Common myeloid progenitor, CD34-positive (primary cell): ENCODE results near the gene JADE2.

Experiments used
- CTCF ChIA-PET: fragments of 350-600 bp; sonication (Branson Sonifier 250); formaldehyde crosslinking; loops from one replicate; lab custom pipeline; 2021; ENCODE audit warnings: antibody characterized with exemption; lab: Charles Lee
- POLR2A ChIA-PET: fragments of 350-600 bp; sonication (Branson Sonifier 250); formaldehyde crosslinking; loops from one replicate; lab custom pipeline; 2021; ENCODE audit warnings: antibody characterized with exemption; lab: Charles Lee
- DNase-seq, 3 donors: peaks; one replicate each; pipeline versions ENCODE4 v3.0.0 to v3.0.0-alpha.2; 2013
- H3K27ac ChIP-seq, 2 experiments: 1 replicate in 1 of 2; 2 replicates in 1 of 2; pipeline ENCODE4 v1.7.0; 2013; ENCODE audit warnings: inconsistent platforms in 2 of 2, low read length in 2 of 2, mild to moderate bottlenecking in 2 of 2, low read depth in 1 of 2, moderate library complexity in 1 of 2; ENCODE audit not compliant: severe bottlenecking in 2 of 2, insufficient read depth in 1 of 2, poor library complexity in 1 of 2
- H3K27me3 ChIP-seq, 5 experiments: replicated peaks in 2 of 5; 1 replicate in 3 of 5; 2 replicates in 2 of 5; pipeline versions ENCODE4 v1.6.1 to v1.7.0; 2013; ENCODE audit warnings: low read length in 4 of 5, mild to moderate bottlenecking in 2 of 5, moderate library complexity in 2 of 5, inconsistent platforms in 1 of 5; ENCODE audit not compliant: insufficient read depth in 5 of 5, control insufficient read depth in 4 of 5
- H3K36me3 ChIP-seq, 4 experiments: 1 replicate in 2 of 4; 2 replicates in 2 of 4; pipeline versions ENCODE4 v1.6.1 to v1.7.0; 2013; ENCODE audit warnings: low read length in 3 of 4, control low read depth in 1 of 4, mild to moderate bottlenecking in 1 of 4; ENCODE audit not compliant: control insufficient read depth in 4 of 4, insufficient read depth in 4 of 4
- H3K4me1 ChIP-seq, 4 experiments: 1 replicate in 3 of 4; 2 replicates in 1 of 4; pipeline versions ENCODE4 v1.6.1 to v1.7.1; 2013; ENCODE audit warnings: low read length in 3 of 4, mild to moderate bottlenecking in 3 of 4, control low read depth in 1 of 4, inconsistent platforms in 1 of 4, moderate library complexity in 1 of 4; ENCODE audit not compliant: control insufficient read depth in 4 of 4, insufficient read depth in 4 of 4; ENCODE audit errors: control extremely low read depth in 1 of 4
- H3K4me3 ChIP-seq, 7 experiments: 1 replicate in 4 of 7; 2 replicates in 3 of 7; pipeline versions ENCODE4 v1.5.1 to v1.7.0; 2013; ENCODE audit warnings: mild to moderate bottlenecking in 7 of 7, low read length in 6 of 7, moderate library complexity in 6 of 7, inconsistent platforms in 2 of 7, low read depth in 2 of 7, control low read depth in 1 of 7; ENCODE audit not compliant: insufficient read depth in 4 of 7, control insufficient read depth in 1 of 7; ENCODE audit errors: extremely low read depth in 1 of 7
- H3K9me3 ChIP-seq, 5 experiments: 1 replicate in 4 of 5; 2 replicates in 1 of 5; pipeline versions ENCODE4 v1.6.1 to v1.7.1; 2013; ENCODE audit warnings: low read length in 4 of 5, mild to moderate bottlenecking in 2 of 5, inconsistent platforms in 1 of 5, low read depth in 1 of 5, moderate library complexity in 1 of 5; ENCODE audit not compliant: control insufficient read depth in 4 of 5, insufficient read depth in 2 of 5; ENCODE audit errors: control extremely low read depth in 1 of 5
- WGBS: methylation state at CpG from one replicate; pipeline ENCODE4 v1.1.5; 2013; ENCODE audit not compliant: insufficient coverage; 5-methylcytosine and 5-hydroxymethylcytosine counted together

JADE2 gene

GRCh38 chr5:134563962-134564361, 38.5 kb downstream of the JADE2 start:
- POLR2A ChIA-PET, result no interaction called here
- Histone ChIP-seq H3K4me3 (no peak overlapping the region), H3K36me3 (peaks cover 16 to 99% (median 84%) of the 10 kb centered on the region in 4 experiments), H3K27ac (no peak overlapping the region), H3K9me3 (no peaks in the 10 kb centered on the region), H3K4me1 (peaks cover 0 to 2% (median 0%) of the 10 kb centered on the region in 4 experiments), H3K27me3 (no peaks in the 10 kb centered on the region)
- WGBS, result 46% methylated on average over 3 of the region's 5 CpGs
- CTCF ChIA-PET, result interaction anchor here (0.7 to 2.2 kb wide), 3 partner anchors 20 to 33 kb away, joined by 3 to 6 read pairs (median 4); no protein-coding TSS in a partner anchor
- DNase-seq, result no peak

GRCh38 chr5:134564396-134564795, 38.9 kb downstream of the JADE2 start:
- no CpG with 5 or more reads among the region's 4 CpGs for WGBS
- CTCF ChIA-PET, result interaction anchor here (0.7 to 2.2 kb wide), 4 partner anchors 20 to 52 kb away, joined by 3 to 6 read pairs (median 4); no protein-coding TSS in a partner anchor
- Histone ChIP-seq H3K36me3 (peaks cover 16 to 99% (median 86%) of the 10 kb centered on the region in 4 experiments), H3K27me3 (no peaks in the 10 kb centered on the region), H3K9me3 (no peaks in the 10 kb centered on the region), H3K4me3 (no peak overlapping the region), H3K27ac (no peak overlapping the region), H3K4me1 (no peaks in the 10 kb centered on the region)
- POLR2A ChIA-PET, result no interaction called here
- no peak for DNase-seq

GRCh38 chr5:134565791-134566740, 40.6 kb downstream of the JADE2 start:
- 96% methylated on average over 27 of the region's 28 CpGs for WGBS

GRCh38 chr5:134566741-134567221, 41.3 kb downstream of the JADE2 start:
- no peak for DNase-seq
- Histone ChIP-seq H3K27ac (no peak overlapping the region), H3K36me3 (peaks cover 20 to 97% (median 83%) of the 10 kb centered on the region in 4 experiments), H3K9me3 (no peaks in the 10 kb centered on the region), H3K4me3 (no peak overlapping the region), H3K4me1 (no peaks in the 10 kb centered on the region), H3K27me3 (no peaks in the 10 kb centered on the region)
- WGBS, result 97% methylated on average over 13 of the region's 13 CpGs
- CTCF ChIA-PET, result interaction anchor here (0.8 to 2.6 kb wide), 2 partner anchors 10 to 25 kb away, joined by 3 to 13 read pairs; no protein-coding TSS in a partner anchor
- POLR2A ChIA-PET, result no interaction called here

More at GRCh38 chr5:134565791-134566740, 40.6 kb downstream of the JADE2 start:
- ChIA-PET CTCF (interaction anchor here (0.8 to 2.6 kb wide), 7 partner anchors 8 to 38 kb away, joined by 3 to 13 read pairs (median 3); no protein-coding TSS in a partner anchor), POLR2A (interaction anchor here (1.2 kb wide), 1 partner anchor 19 kb away, joined by 5 read pairs; no protein-coding TSS in a partner anchor)
- H3K27ac ChIP-seq, result no peak overlapping the region
- H3K4me3 ChIP-seq, result no peak overlapping the region
- no peaks in the 10 kb centered on the region for H3K4me1 ChIP-seq
- H3K36me3 ChIP-seq, result peaks cover 20 to 99% (median 86%) of the 10 kb centered on the region in 4 experiments
- no peaks in the 10 kb centered on the region for H3K27me3 ChIP-seq
- no peak for DNase-seq
- no peaks in the 10 kb centered on the region for H3K9me3 ChIP-seq

- H3K4me1 ChIP-seq, result no peaks in the 10 kb centered on the region
- no peak for DNase-seq
- no peak overlapping the region for H3K27ac ChIP-seq
- CTCF ChIA-PET, result interaction anchor here (1.5 to 2.6 kb wide), 2 partner anchors 9 to 12 kb away, joined by 4 to 13 read pairs; no protein-coding TSS in a partner anchor
- peaks cover 18 to 97% (median 80%) of the 10 kb centered on the region in 4 experiments for H3K36me3 ChIP-seq
- H3K4me3 ChIP-seq, result no peak overlapping the region
- POLR2A ChIA-PET, result no interaction called here
- no peaks in the 10 kb centered on the region for H3K9me3 ChIP-seq
- WGBS, result 63% methylated on average over 5 of the region's 7 CpGs
- H3K27me3 ChIP-seq, result no peaks in the 10 kb centered on the region
Measured at GRCh38 chr5:134567641-134568336, 42.3 kb downstream of the JADE2 start.

- 77% methylated on average over 5 of the region's 5 CpGs for WGBS
- Histone ChIP-seq H3K27me3 (no peaks in the 10 kb centered on the region), H3K9me3 (no peaks in the 10 kb centered on the region), H3K27ac (no peak overlapping the region), H3K4me1 (no peaks in the 10 kb centered on the region), H3K36me3 (peaks cover 18 to 97% (median 81%) of the 10 kb centered on the region in 4 experiments), H3K4me3 (no peak overlapping the region)
- CTCF ChIA-PET, result interaction anchor here (1.5 to 2.6 kb wide), 3 partner anchors 9 to 19 kb away, joined by 4 to 13 read pairs (median 6); no protein-coding TSS in a partner anchor
- POLR2A ChIA-PET, result no interaction called here
- DNase-seq, result no peak
Measured at GRCh38 chr5:134568337-134568700, 42.8 kb downstream of the JADE2 start.
